ENCODE results near the gene AHI1.

DNA sequence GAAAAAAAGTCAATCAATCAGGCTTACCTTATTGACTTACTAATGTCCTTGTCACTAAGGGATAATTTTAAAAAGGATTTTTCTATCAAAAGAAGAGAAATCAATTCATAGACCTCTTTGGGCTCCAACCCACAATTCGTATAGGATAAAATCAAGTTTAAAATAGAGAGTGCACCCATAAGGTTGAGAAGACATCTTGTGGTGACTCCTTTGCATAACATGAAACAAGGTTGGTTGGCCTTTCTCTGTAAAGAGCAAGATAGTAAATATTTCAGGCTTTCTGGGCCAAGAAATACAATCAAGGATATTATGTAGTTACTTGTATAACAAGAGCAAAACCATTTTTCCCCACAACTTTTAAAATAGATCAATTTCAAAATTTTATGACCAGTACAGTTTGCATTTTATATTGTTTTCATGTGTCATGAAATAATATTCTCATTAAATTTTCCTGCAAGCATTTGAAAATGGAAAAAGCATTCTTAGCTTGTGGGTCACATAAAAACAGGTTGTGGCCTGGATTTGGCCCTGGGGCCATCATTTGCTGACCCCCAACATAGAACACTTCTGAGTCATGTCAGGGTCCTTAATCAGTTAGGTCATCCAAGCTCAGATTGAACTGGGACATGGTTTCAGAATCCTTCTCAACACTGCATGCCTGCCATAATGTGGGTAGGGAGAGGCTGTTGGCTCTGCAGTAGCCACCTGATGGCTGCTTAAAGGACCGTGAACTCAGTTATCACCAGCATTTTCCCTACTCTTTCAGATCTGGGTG, 239.7 kb downstream of the AHI1 start:
- TF ChIP-seq POLR2A (IDR thresholded peaks at IDR 0.05), result no peak
- TF ChIP-seq, protein P1, sequence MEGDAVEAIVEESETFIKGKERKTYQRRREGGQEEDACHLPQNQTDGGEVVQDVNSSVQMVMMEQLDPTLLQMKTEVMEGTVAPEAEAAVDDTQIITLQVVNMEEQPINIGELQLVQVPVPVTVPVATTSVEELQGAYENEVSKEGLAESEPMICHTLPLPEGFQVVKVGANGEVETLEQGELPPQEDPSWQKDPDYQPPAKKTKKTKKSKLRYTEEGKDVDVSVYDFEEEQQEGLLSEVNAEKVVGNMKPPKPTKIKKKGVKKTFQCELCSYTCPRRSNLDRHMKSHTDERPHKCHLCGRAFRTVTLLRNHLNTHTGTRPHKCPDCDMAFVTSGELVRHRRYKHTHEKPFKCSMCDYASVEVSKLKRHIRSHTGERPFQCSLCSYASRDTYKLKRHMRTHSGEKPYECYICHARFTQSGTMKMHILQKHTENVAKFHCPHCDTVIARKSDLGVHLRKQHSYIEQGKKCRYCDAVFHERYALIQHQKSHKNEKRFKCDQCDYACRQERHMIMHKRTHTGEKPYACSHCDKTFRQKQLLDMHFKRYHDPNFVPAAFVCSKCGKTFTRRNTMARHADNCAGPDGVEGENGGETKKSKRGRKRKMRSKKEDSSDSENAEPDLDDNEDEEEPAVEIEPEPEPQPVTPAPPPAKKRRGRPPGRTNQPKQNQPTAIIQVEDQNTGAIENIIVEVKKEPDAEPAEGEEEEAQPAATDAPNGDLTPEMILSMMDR (IDR thresholded peaks at IDR 0.05), result no peak
